GM10266 (cell line): Measurements from ENCODE around the gene ABCC2.

Experiments used
- DNase-seq: peaks from one replicate; pipeline ENCODE4 v3.0.0; 2012; ENCODE audit errors: extremely low spot score
- TF ChIP-seq, protein P1 (sequence below): IDR thresholded peaks from 2 replicates; pipeline ENCODE4 v1.5.1; 2012; ENCODE audit warnings: mild to moderate bottlenecking, low read depth; ENCODE audit not compliant: control insufficient read depth, insufficient read depth; ENCODE audit errors: missing control alignments

Gene ABCC2

DNA sequence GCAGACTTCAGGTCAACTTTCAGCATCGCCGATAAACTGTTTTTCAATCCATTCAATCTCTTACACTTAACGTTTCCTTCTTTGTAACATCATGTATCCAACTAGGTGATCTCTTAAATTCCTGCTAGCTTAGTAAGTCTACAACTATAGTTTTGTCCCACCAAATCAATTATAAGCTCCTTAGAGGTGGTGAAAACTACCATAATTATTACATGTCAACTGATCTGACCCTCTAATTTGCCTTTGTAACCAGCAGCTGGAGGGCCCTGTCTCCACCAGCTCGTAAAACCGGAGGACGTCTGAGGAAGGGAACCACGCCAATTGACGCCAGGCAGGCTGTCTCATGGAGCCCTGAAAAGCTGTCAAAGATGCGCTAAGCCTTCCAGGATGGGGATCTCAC is 113.4 kb downstream of the ABCC2 start:
- DNase-seq, result no peak
- TF ChIP-seq, protein P1, sequence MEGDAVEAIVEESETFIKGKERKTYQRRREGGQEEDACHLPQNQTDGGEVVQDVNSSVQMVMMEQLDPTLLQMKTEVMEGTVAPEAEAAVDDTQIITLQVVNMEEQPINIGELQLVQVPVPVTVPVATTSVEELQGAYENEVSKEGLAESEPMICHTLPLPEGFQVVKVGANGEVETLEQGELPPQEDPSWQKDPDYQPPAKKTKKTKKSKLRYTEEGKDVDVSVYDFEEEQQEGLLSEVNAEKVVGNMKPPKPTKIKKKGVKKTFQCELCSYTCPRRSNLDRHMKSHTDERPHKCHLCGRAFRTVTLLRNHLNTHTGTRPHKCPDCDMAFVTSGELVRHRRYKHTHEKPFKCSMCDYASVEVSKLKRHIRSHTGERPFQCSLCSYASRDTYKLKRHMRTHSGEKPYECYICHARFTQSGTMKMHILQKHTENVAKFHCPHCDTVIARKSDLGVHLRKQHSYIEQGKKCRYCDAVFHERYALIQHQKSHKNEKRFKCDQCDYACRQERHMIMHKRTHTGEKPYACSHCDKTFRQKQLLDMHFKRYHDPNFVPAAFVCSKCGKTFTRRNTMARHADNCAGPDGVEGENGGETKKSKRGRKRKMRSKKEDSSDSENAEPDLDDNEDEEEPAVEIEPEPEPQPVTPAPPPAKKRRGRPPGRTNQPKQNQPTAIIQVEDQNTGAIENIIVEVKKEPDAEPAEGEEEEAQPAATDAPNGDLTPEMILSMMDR, result no peak
